H9 (cell line): ENCODE data around the gene GPC6. TPM values are rescaled to one million over a fixed set of nuclear protein-coding genes. Genes with fewer than 3 reads are reported as not detected.
A peak's percentile ranks its signal among the peaks of the same experiment; 100 is the strongest.

Experiments used
- DNase-seq: peaks from one replicate; pipeline ENCODE4 v3.0.0-alpha.2; 2017
- H2AFZ ChIP-seq: one replicate; pipeline ENCODE4 v1.6.1; 2013; ENCODE audit warnings: mild to moderate bottlenecking, low read length, control low read depth, moderate library complexity
- H2AK5ac ChIP-seq: 2 replicates; pipeline ENCODE4 v1.6.1; 2013; ENCODE audit warnings: low read length, control low read depth, mixed read lengths; ENCODE audit not compliant: insufficient read length
- H2BK120ac ChIP-seq: one replicate; pipeline ENCODE4 v1.6.1; 2013; ENCODE audit warnings: low read depth, mild to moderate bottlenecking, low read length, control low read depth, inconsistent platforms; ENCODE audit not compliant: poor library complexity, severe bottlenecking
- H2BK12ac ChIP-seq: 2 replicates; pipeline ENCODE4 v1.6.1; 2013; ENCODE audit warnings: low read length, control low read depth, mixed read lengths, low read depth; ENCODE audit not compliant: insufficient read length
- H2BK15ac ChIP-seq: 2 replicates; pipeline ENCODE4 v1.6.1; 2013; ENCODE audit warnings: low read depth, low read length, control low read depth
- H2BK20ac ChIP-seq: one replicate; pipeline ENCODE4 v1.6.1; 2013; ENCODE audit warnings: low read depth, mild to moderate bottlenecking, low read length, control low read depth, inconsistent platforms; ENCODE audit not compliant: poor library complexity, severe bottlenecking
- H2BK5ac ChIP-seq: 2 replicates; pipeline ENCODE4 v1.6.1; 2013; ENCODE audit warnings: low read length, control low read depth, mixed read lengths; ENCODE audit not compliant: insufficient read length
- H3K14ac ChIP-seq: 2 replicates; pipeline ENCODE4 v1.6.1; 2013; ENCODE audit warnings: low read length, control low read depth; ENCODE audit not compliant: insufficient read depth
- H3K18ac ChIP-seq: 2 replicates; pipeline ENCODE4 v1.6.1; 2013; ENCODE audit warnings: low read depth, mild to moderate bottlenecking, mixed read lengths, low read length, control low read depth; ENCODE audit not compliant: insufficient read length
- H3K23ac ChIP-seq: 2 replicates; pipeline ENCODE4 v1.6.1; 2013; ENCODE audit warnings: low read length, control low read depth, mixed read lengths, low read depth; ENCODE audit not compliant: insufficient read length
- H3K23me2 ChIP-seq: 2 replicates; pipeline ENCODE4 v1.6.1; 2013; ENCODE audit warnings: low read depth, mild to moderate bottlenecking, mixed read lengths, low read length, control low read depth; ENCODE audit not compliant: insufficient read length, poor library complexity, severe bottlenecking
- H3K27ac ChIP-seq: 2 replicates; pipeline ENCODE4 v1.5.1; 2013; ENCODE audit warnings: low read length, control low read depth, mixed read lengths, low read depth; ENCODE audit not compliant: insufficient read length
- H3K27me3 ChIP-seq: 2 replicates; pipeline ENCODE4 v1.6.1; 2013; ENCODE audit warnings: low read length, control low read depth, inconsistent platforms; ENCODE audit not compliant: insufficient read depth
- H3K4ac ChIP-seq: 2 replicates; pipeline ENCODE4 v1.6.1; 2013; ENCODE audit warnings: low read depth, mild to moderate bottlenecking, control low read depth, inconsistent platforms, low read length, moderate library complexity
- H3K4me1 ChIP-seq: 2 replicates; pipeline ENCODE4 v1.6.1; 2013; ENCODE audit warnings: low read length, control low read depth, inconsistent platforms; ENCODE audit not compliant: insufficient read depth
- H3K4me2 ChIP-seq: 2 replicates; pipeline ENCODE4 v1.6.1; 2013; ENCODE audit warnings: low read length, control low read depth, mixed read lengths; ENCODE audit not compliant: insufficient read length, insufficient read depth
- H3K56ac ChIP-seq: 2 replicates; pipeline ENCODE4 v1.6.1; 2013; ENCODE audit warnings: low read depth, mild to moderate bottlenecking, mixed read lengths, low read length, control low read depth; ENCODE audit not compliant: insufficient read length
- H3K79me1 ChIP-seq: 2 replicates; pipeline ENCODE4 v1.6.1; 2013; ENCODE audit warnings: low read depth, mild to moderate bottlenecking, moderate library complexity, low read length, control low read depth, inconsistent platforms; ENCODE audit not compliant: insufficient read depth, poor library complexity, severe bottlenecking
- H3K79me2 ChIP-seq: 2 replicates; pipeline ENCODE4 v1.6.1; 2013; ENCODE audit warnings: low read length, control low read depth, inconsistent platforms; ENCODE audit not compliant: insufficient read depth
- H3K9ac ChIP-seq: 2 replicates; pipeline ENCODE4 v1.6.1; 2013; ENCODE audit warnings: low read length, control low read depth, mixed read lengths; ENCODE audit not compliant: insufficient read length; ENCODE audit errors: extremely low read depth
- H3K9me3 ChIP-seq: one replicate; pipeline ENCODE4 v1.6.1; 2013; ENCODE audit warnings: low read depth, low read length, inconsistent platforms; ENCODE audit not compliant: control insufficient read depth
- H3T11ph ChIP-seq: one replicate; pipeline ENCODE4 v1.6.1; 2013; ENCODE audit warnings: mild to moderate bottlenecking, low read length, control low read depth, inconsistent platforms
- H4K20me1 ChIP-seq: one replicate; pipeline ENCODE4 v1.6.1; 2013; ENCODE audit not compliant: control insufficient read depth, insufficient read length, insufficient read depth
- H4K5ac ChIP-seq: 2 replicates; pipeline ENCODE4 v1.6.1; 2013; ENCODE audit warnings: low read depth, mild to moderate bottlenecking, mixed read lengths, low read length, control low read depth; ENCODE audit not compliant: insufficient read length
- H4K8ac ChIP-seq: replicated peaks from 2 replicates; pipeline ENCODE4 v1.6.1; 2013; ENCODE audit warnings: low read length, control low read depth, mixed read lengths, low read depth; ENCODE audit not compliant: insufficient read length
- H4K91ac ChIP-seq: 2 replicates; pipeline ENCODE4 v1.6.1; 2013; ENCODE audit warnings: low read depth, mild to moderate bottlenecking, moderate library complexity, mixed read lengths, low read length, control low read depth; ENCODE audit not compliant: insufficient read length
- H3K27ac Mint-ChIP-seq, 3 experiments: 2 replicates in 2 of 3; 3 replicates in 1 of 3; pipeline ENCODE4 v1.8.0; 2020 to 2021; ENCODE audit warnings: mixed read lengths in 3 of 3, mild to moderate bottlenecking in 1 of 3, moderate library complexity in 1 of 3
- H3K27me3 Mint-ChIP-seq: 2 replicates; pipeline ENCODE4 v1.8.0; 2021; ENCODE audit warnings: low read depth, mild to moderate bottlenecking, moderate library complexity, mixed read lengths
- H3K36me3 Mint-ChIP-seq, 3 experiments: 2 replicates in 2 of 3; 3 replicates in 1 of 3; pipeline ENCODE4 v1.8.0; 2020 to 2021; ENCODE audit warnings: low read depth in 3 of 3, mixed read lengths in 3 of 3; ENCODE audit not compliant: insufficient read depth in 1 of 3
- H3K4me1 Mint-ChIP-seq, 2 experiments: 2 replicates each; pipeline ENCODE4 v1.8.0; 2020; ENCODE audit warnings: mixed read lengths in 2 of 2
- H3K4me3 Mint-ChIP-seq, 2 experiments: 2 replicates in 1 of 2; 3 replicates in 1 of 2; pipeline ENCODE4 v1.8.0; 2020 to 2021; ENCODE audit warnings: mild to moderate bottlenecking in 2 of 2, mixed read lengths in 2 of 2, moderate library complexity in 1 of 2
- H3K9me3 Mint-ChIP-seq, 2 experiments: 2 replicates in 1 of 2; 3 replicates in 1 of 2; pipeline ENCODE4 v1.8.0; 2020; ENCODE audit warnings: mild to moderate bottlenecking in 2 of 2, mixed read lengths in 2 of 2, moderate library complexity in 1 of 2
- WGBS: extraction: QIAGEN DNeasy Blood & Tissue Kit; methylation state at CpG from one replicate; pipeline ENCODE4 v1.1.7; 2013; ENCODE audit warnings: missing lambda C conversion rate, low lambda C conversion rate, mixed read lengths; ENCODE audit not compliant: insufficient read length; ENCODE audit errors: extremely low coverage; 5-methylcytosine and 5-hydroxymethylcytosine counted together
- total RNA-seq: library from RNA; stranded (reverse); gene quantifications from 2 replicates; pipeline ENCODE4 v1.2.1, GENCODE V29; 2021
- TF ChIP-seq, protein P1 (sequence below): fragments of 200-600 bp; sonication (generic); conservative IDR thresholded peaks from 3 replicates; pipeline ENCODE4 v1.8.0; 2021; ENCODE audit warnings: antibody characterized with exemption, mild to moderate bottlenecking

Gene GPC6
- total RNA-seq, 1 experiment from 2014 or later = 15.6 TPM

DNA sequence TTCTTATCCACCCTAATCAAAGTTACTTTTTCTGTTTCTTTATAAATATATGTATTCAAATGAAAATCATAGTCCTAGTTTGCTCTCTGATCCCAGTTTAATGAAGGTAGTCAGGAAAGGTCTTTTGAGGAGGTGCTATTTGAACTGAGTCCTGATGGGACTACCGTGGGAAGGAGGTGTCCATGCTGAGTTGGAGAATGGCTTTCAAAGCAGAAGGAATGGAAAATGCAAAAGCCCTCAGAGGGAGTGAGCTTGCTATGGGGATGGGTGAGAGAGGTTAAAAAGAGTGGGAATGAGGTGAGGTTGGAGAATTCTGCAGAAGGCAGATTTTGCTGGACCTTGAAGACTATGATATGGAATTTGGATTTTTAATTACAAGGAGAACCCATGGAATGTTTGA, 193.6 kb downstream of the GPC6 start:
- Mint-ChIP-seq H3K9me3 (no peaks in the 10 kb centered on the region), H3K27me3 (no peaks in the 10 kb centered on the region), H3K27ac (peak overlapping the region in 2 of 3 experiments; percentile 7 to 44; a peak in 3 of 7 replicates), H3K4me3 (peak overlapping the region in 1 of 2 experiments; percentile 55; a peak in 1 of 5 replicates), H3K36me3 (no peaks in the 10 kb centered on the region), H3K4me1 (peaks cover 17 to 19% of the 10 kb centered on the region in 2 experiments)
- no peak overlapping the region for H2BK120ac ChIP-seq
- WGBS = no CpG with 5 or more reads among the region's 1 CpG
- no peak overlapping the region for H3K27ac ChIP-seq
- H3K14ac ChIP-seq = no peak overlapping the region
- no peak overlapping the region for H2AK5ac ChIP-seq
- H3K4me1 ChIP-seq = peaks cover 9% of the 10 kb centered on the region
- H3K79me1 ChIP-seq = no peaks in the 10 kb centered on the region
- no peaks in the 10 kb centered on the region for H3K23me2 ChIP-seq
- H3K23ac ChIP-seq = no peak overlapping the region
- H2BK20ac ChIP-seq = no peak overlapping the region
- no peak overlapping the region for H3K56ac ChIP-seq
- no peak overlapping the region for H2AFZ ChIP-seq
- H2BK5ac ChIP-seq = no peak overlapping the region
- no peaks in the 10 kb centered on the region for H3K9me3 ChIP-seq
- H4K8ac ChIP-seq = no peak overlapping the region
- H3K4me2 ChIP-seq = no peak overlapping the region
- no peak for DNase-seq
- no peak overlapping the region for H3K4ac ChIP-seq
- no peak overlapping the region for H4K91ac ChIP-seq
- H3K9ac ChIP-seq = no peak overlapping the region
- no peaks in the 10 kb centered on the region for H3K27me3 ChIP-seq
- H4K5ac ChIP-seq = no peak overlapping the region
- H3T11ph ChIP-seq = no peak overlapping the region
- peaks cover 3% of the 10 kb centered on the region; the same call in 1 of the 2 replicates for H3K79me2 ChIP-seq
- no peaks in the 10 kb centered on the region for H4K20me1 ChIP-seq
- TF ChIP-seq, protein P1, sequence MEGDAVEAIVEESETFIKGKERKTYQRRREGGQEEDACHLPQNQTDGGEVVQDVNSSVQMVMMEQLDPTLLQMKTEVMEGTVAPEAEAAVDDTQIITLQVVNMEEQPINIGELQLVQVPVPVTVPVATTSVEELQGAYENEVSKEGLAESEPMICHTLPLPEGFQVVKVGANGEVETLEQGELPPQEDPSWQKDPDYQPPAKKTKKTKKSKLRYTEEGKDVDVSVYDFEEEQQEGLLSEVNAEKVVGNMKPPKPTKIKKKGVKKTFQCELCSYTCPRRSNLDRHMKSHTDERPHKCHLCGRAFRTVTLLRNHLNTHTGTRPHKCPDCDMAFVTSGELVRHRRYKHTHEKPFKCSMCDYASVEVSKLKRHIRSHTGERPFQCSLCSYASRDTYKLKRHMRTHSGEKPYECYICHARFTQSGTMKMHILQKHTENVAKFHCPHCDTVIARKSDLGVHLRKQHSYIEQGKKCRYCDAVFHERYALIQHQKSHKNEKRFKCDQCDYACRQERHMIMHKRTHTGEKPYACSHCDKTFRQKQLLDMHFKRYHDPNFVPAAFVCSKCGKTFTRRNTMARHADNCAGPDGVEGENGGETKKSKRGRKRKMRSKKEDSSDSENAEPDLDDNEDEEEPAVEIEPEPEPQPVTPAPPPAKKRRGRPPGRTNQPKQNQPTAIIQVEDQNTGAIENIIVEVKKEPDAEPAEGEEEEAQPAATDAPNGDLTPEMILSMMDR = no peak
- H2BK12ac ChIP-seq = no peak overlapping the region
- H3K18ac ChIP-seq = no peak overlapping the region
- H2BK15ac ChIP-seq = no peak overlapping the region
